ENCODE data around the gene FUBP3.
A peak's percentile ranks its signal among the peaks of the same experiment; 100 is the strongest.

FUBP3 gene

GRCh38 chr9:130662099-130662969 lies 83.0 kb downstream of the FUBP3 start:
- DNase-seq (ENCODE audit: low read depth) = no peak

GRCh38 chr9:130662970-130663257 lies 83.5 kb downstream of the FUBP3 start:
- no peak for DNase-seq (ENCODE audit: low read depth)

GRCh38 chr9:130663258-130663976 lies 84.0 kb downstream of the FUBP3 start:
- no peak for DNase-seq (ENCODE audit: low read depth)

GRCh38 chr9:130663977-130664250 lies 84.5 kb downstream of the FUBP3 start:
- no peak for DNase-seq (ENCODE audit: low read depth)

- no peak for DNase-seq (ENCODE audit: low read depth)
These were observed 85.1 kb downstream of the FUBP3 start, which contains the start of gene PRDM12 for GRCh38 chr9:130664251-130665028. PRDM12 (plus strand) TSS chr9:130664594; CDS start chr9:130664654, 60 bp downstream.

GRCh38 chr9:130665029-130665430 lies 85.7 kb downstream of the FUBP3 start:
- DNase-seq (ENCODE audit: low read depth) = no peak

- DNase-seq (ENCODE audit: low read depth) = no peak
These were observed 86.3 kb downstream of the FUBP3 start for GRCh38 chr9:130665431-130666392.

GRCh38 chr9:130666393-130667119 lies 87.2 kb downstream of the FUBP3 start:
- DNase-seq (ENCODE audit: low read depth) = no peak

GRCh38 chr9:130667120-130667435 lies 87.7 kb downstream of the FUBP3 start:
- no peak for DNase-seq (ENCODE audit: low read depth)

GRCh38 chr9:130668196-130668595 lies 88.8 kb downstream of the FUBP3 start:
- DNase-seq (ENCODE audit: low read depth) = no peak

- DNase-seq (ENCODE audit: low read depth) = no peak
These were observed 89.3 kb downstream of the FUBP3 start for GRCh38 chr9:130668659-130669058.

GRCh38 chr9:130669965-130670364 lies 90.6 kb downstream of the FUBP3 start:
- no peak for DNase-seq (ENCODE audit: low read depth)

- no peak for DNase-seq (ENCODE audit: low read depth)
These were observed 91.3 kb downstream of the FUBP3 start for GRCh38 chr9:130670644-130671043.

GRCh38 chr9:130672466-130672865 lies 93.1 kb downstream of the FUBP3 start:
- no peak for DNase-seq (ENCODE audit: low read depth)

- no peak for DNase-seq (ENCODE audit: low read depth)
These were observed 93.7 kb downstream of the FUBP3 start for GRCh38 chr9:130672933-130673615.

GRCh38 chr9:130675396-130675795 lies 96.0 kb downstream of the FUBP3 start:
- no peak for DNase-seq (ENCODE audit: low read depth)

GRCh38 chr9:130677252-130677651 lies 97.9 kb downstream of the FUBP3 start:
- DNase-seq (ENCODE audit: low read depth) = no peak

GRCh38 chr9:130680836-130681768 lies 101.7 kb downstream of the FUBP3 start:
- DNase-seq (ENCODE audit: low read depth) = peak; percentile 61

GRCh38 chr9:130681769-130682420 lies 102.5 kb downstream of the FUBP3 start:
- no peak for DNase-seq (ENCODE audit: low read depth)

Measured in stimulated activated CD8-positive, alpha-beta memory T cell treated with anti-CD3 and anti-CD28 coated beads, Interleukin-4, amount 100 ng/mL, for 24 hours (primary cell).